WTC11 (cell line): Measurements from ENCODE around the gene EXOC6. TPM values are rescaled to one million over a fixed set of nuclear protein-coding genes. Genes with fewer than 3 reads are reported as not detected.
"Not testable (repeated sequence)": the region's sequence is repeated elsewhere in the genome, so short reads cannot be mapped to it uniquely, and the experiment has no call there.

Experiments used
- ATAC-seq: fragments of 200-7000 bp; cut with Tn5 transposase; 2 replicates; pipeline ENCODE4 v1.10.0; 2021; ENCODE audit warnings: mild to moderate bottlenecking, moderate library complexity
- CTCF ChIA-PET: fragments of 300-600 bp; sonication (Branson Sonifier 250); formaldehyde crosslinking; loops from one replicate; lab custom pipeline; 2021; ENCODE audit warnings: antibody characterized with exemption; lab: Charles Lee
- POLR2A ChIA-PET: fragments of 350-600 bp; sonication (Branson Sonifier 250); formaldehyde crosslinking; loops from one replicate; lab custom pipeline; 2021; ENCODE audit warnings: antibody characterized with exemption; lab: Charles Lee
- DNase-seq: peaks from one replicate; pipeline ENCODE4 v3.0.0; 2021; ENCODE audit warnings: low spot score
- H3K27ac Mint-ChIP-seq: 2 replicates; pipeline ENCODE4 v1.8.0; 2021; ENCODE audit warnings: mixed read lengths
- H3K27me3 Mint-ChIP-seq: 2 replicates; pipeline ENCODE4 v1.8.0; 2021; ENCODE audit warnings: low read depth, mild to moderate bottlenecking, moderate library complexity, mixed read lengths
- H3K36me3 Mint-ChIP-seq: 2 replicates; pipeline ENCODE4 v1.8.0; 2021; ENCODE audit warnings: mixed read lengths
- H3K4me1 Mint-ChIP-seq: 2 replicates; pipeline ENCODE4 v1.8.0; 2022; ENCODE audit warnings: mixed read lengths
- H3K4me3 Mint-ChIP-seq: 2 replicates; pipeline ENCODE4 v1.8.0; 2021; ENCODE audit warnings: mild to moderate bottlenecking, moderate library complexity, mixed read lengths
- H3K9me3 Mint-ChIP-seq: 2 replicates; pipeline ENCODE4 v1.8.0; 2021; ENCODE audit warnings: mixed read lengths
- AR ChIP-seq: fragments of 250-450 bp; sonication (Bioruptor Pico); IDR thresholded peaks from 2 replicates; pipeline ENCODE4 v1.9.0; 2021; ENCODE audit warnings: mild to moderate bottlenecking
- ATF6 ChIP-seq: sonication (generic); formaldehyde crosslinking; IDR thresholded peaks from 2 replicates; pipeline ENCODE4 v1.8.1; 2023; ENCODE audit warnings: mild to moderate bottlenecking, missing genetic modification reagents
- HMGA2 ChIP-seq: fragments of 250-450 bp; sonication (Bioruptor Pico); IDR thresholded peaks from 2 replicates; pipeline ENCODE4 v1.4.0; 2021; ENCODE audit warnings: mild to moderate bottlenecking, moderate library complexity
- MXD4 ChIP-seq: fragments of 250-450 bp; sonication (Bioruptor Pico); IDR thresholded peaks from 2 replicates; pipeline ENCODE4 v1.8.0; 2021; ENCODE audit warnings: mild to moderate bottlenecking, moderate library complexity, borderline replicate concordance
- NFATC4 ChIP-seq: fragments of 250-450 bp; sonication (Bioruptor Pico); IDR thresholded peaks from 2 replicates; pipeline ENCODE4 v1.9.0; 2021; ENCODE audit warnings: mild to moderate bottlenecking
- NFYB ChIP-seq: sonication (generic); formaldehyde crosslinking; conservative IDR thresholded peaks from 2 replicates; pipeline ENCODE4 v1.8.0; 2022; ENCODE audit warnings: low read depth, missing genetic modification reagents
- SMAD4 ChIP-seq: sonication (generic); formaldehyde crosslinking; IDR thresholded peaks from 2 replicates; pipeline ENCODE4 v1.8.0; 2022; ENCODE audit warnings: mild to moderate bottlenecking, missing genetic modification reagents
- SOX15 ChIP-seq: fragments of 250-450 bp; sonication (Bioruptor Pico); IDR thresholded peaks from 2 replicates; pipeline ENCODE4 v1.9.0; 2021; ENCODE audit warnings: mild to moderate bottlenecking
- TEAD4 ChIP-seq: sonication (generic); formaldehyde crosslinking; IDR thresholded peaks from 2 replicates; pipeline ENCODE4 v1.8.0; 2022; ENCODE audit warnings: mild to moderate bottlenecking, missing genetic modification reagents
- ZNF121 ChIP-seq: sonication (generic); formaldehyde crosslinking; IDR thresholded peaks from 2 replicates; pipeline ENCODE4 v1.8.0; 2023; ENCODE audit warnings: missing genetic modification reagents
- ZNF396 ChIP-seq: fragments of 250-450 bp; sonication (Bioruptor Pico); IDR thresholded peaks from 2 replicates; pipeline ENCODE4 v1.8.0; 2021; ENCODE audit warnings: mild to moderate bottlenecking, moderate library complexity, borderline replicate concordance
- ZNF416 ChIP-seq: fragments of 250-450 bp; sonication (Bioruptor Pico); IDR thresholded peaks from 2 replicates; pipeline ENCODE4 v1.9.0; 2021; ENCODE audit warnings: mild to moderate bottlenecking, inconsistent platforms
- total RNA-seq: library from RNA; stranded (reverse); gene quantifications from 3 replicates; pipeline ENCODE4 v1.2.3, GENCODE V29; 2021
- TF ChIP-seq, protein P1 (sequence below): fragments of 250-450 bp; sonication (Bioruptor Pico); conservative IDR thresholded peaks from 2 replicates; pipeline ENCODE4 v1.9.0; 2021; ENCODE audit warnings: mild to moderate bottlenecking

Gene EXOC6
- total RNA-seq, 1 experiment from 2014 or later = 5.0 TPM

DNA sequence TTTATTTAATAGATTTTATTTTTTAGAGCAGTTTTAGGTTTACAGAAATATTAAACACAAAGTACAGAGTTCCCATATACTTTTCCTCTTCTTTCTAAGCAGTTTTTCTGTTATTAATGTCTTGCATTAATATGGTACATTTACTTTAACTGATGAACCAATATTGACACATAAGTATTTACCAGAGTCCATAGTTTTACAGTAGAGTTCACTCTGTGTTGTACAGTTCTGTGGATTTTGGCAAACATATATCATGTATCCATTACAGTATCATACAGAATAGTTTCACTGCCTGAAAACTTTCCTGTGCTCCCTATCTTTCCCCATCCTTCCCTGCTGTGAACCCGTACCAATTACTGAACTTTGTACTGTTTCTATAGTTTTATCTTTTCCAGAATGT is 55.3 kb downstream of the EXOC6 start:
- peaks cover 7% of the 10 kb centered on the region for H3K9me3 Mint-ChIP-seq
- no peak for TF ChIP-seq NFATC4 (CRISPR knock-in tag)
- TF ChIP-seq, all 79 proteins: peak for 0
- peaks cover 4% of the 10 kb centered on the region for H3K36me3 Mint-ChIP-seq
- H3K27ac Mint-ChIP-seq = no peak overlapping the region
- no peak overlapping the region for H3K4me3 Mint-ChIP-seq
- ATAC-seq (no peak), DNase-seq (no peak)
- POLR2A ChIA-PET = no interaction called here
- H3K4me1 Mint-ChIP-seq = peaks cover 7% of the 10 kb centered on the region
- CTCF ChIA-PET = no interaction called here
- no peaks in the 10 kb centered on the region for H3K27me3 Mint-ChIP-seq

DNA sequence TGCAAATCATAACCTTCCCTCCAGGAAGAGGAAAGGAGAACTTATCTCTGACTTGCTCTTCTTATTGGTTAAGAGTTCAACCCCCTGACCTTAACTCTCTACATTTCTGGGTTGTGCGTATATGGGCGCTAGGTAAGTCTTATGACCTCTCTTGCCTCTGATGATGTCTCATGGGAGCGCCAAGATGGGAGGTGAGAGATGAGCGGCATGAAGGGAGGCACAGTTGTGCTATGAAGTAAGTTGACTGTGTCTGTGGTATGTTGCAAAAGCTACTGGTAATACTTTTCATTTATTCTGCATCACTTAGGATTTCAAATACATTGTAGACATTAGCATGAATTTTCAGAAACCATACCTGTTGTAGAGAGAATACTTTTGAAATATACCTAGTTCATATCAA is 59.0 kb downstream of the EXOC6 start:
- Mint-ChIP-seq H3K27me3 (no peaks in the 10 kb centered on the region), H3K4me1 (peaks cover 2% of the 10 kb centered on the region), H3K27ac (no peak overlapping the region), H3K36me3 (peaks cover 4% of the 10 kb centered on the region), H3K9me3 (peaks cover 7% of the 10 kb centered on the region), H3K4me3 (no peak overlapping the region)
- no peak for DNase-seq
- no peak for ATAC-seq
- POLR2A ChIA-PET = no interaction called here
- no peak for TF ChIP-seq ZNF416 (CRISPR knock-in tag)
- CTCF ChIA-PET = no interaction called here

GRCh38 chr10:92912631-92913030 is 64.3 kb downstream of the EXOC6 start:
- H3K4me1 Mint-ChIP-seq = peaks cover 42% of the 10 kb centered on the region
- POLR2A ChIA-PET, ATAC-seq, H3K36me3 Mint-ChIP-seq, CTCF ChIA-PET, H3K27ac Mint-ChIP-seq, DNase-seq, H3K4me3 Mint-ChIP-seq, H3K27me3 Mint-ChIP-seq, H3K9me3 Mint-ChIP-seq: not testable (repeated sequence)

DNA sequence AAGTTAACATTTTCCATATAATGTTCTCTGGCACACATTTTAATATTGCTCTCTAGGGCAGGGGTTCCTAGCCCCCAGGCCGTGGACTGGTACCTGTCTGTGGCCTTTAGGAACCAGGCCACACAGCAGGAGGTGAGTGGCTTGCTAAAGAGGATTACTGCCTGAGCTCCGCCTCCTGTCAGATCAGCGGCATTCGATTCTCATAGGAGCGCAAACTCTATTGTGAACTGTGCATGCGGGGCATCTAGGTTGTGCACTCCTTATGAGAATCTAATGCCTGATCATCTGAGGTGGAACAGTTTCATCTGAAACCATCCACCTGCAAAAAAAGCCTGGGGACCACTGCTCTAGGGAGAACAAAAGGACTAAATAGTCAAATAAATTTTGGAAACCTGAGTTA is 65.7 kb downstream of the EXOC6 start:
- H3K9me3 Mint-ChIP-seq = no peaks in the 10 kb centered on the region
- peaks cover 42% of the 10 kb centered on the region for H3K4me1 Mint-ChIP-seq
- no peaks in the 10 kb centered on the region for H3K27me3 Mint-ChIP-seq
- DNase-seq = peak; percentile 43
- CTCF ChIA-PET = no interaction called here
- H3K4me3 Mint-ChIP-seq = no peak overlapping the region
- ATAC-seq = peak; percentile 38; the same call in 1 of the 2 replicates
- TF ChIP-seq ATF6 (CRISPR knock-in tag) = no peak
- no peak for TF ChIP-seq ZNF121 (CRISPR knock-in tag)
- TF ChIP-seq MXD4 (CRISPR knock-in tag) = no peak
- no peak for TF ChIP-seq ZNF396
- TF ChIP-seq TEAD4 (CRISPR knock-in tag) = no peak
- TF ChIP-seq SMAD4 (CRISPR knock-in tag) = no peak
- TF ChIP-seq SOX15 = no peak
- TF ChIP-seq AR (CRISPR knock-in tag) = no peak
- no peak for TF ChIP-seq NFYB (CRISPR knock-in tag)
- TF ChIP-seq HMGA2 (CRISPR knock-in tag) = no peak
- TF ChIP-seq, protein P1, sequence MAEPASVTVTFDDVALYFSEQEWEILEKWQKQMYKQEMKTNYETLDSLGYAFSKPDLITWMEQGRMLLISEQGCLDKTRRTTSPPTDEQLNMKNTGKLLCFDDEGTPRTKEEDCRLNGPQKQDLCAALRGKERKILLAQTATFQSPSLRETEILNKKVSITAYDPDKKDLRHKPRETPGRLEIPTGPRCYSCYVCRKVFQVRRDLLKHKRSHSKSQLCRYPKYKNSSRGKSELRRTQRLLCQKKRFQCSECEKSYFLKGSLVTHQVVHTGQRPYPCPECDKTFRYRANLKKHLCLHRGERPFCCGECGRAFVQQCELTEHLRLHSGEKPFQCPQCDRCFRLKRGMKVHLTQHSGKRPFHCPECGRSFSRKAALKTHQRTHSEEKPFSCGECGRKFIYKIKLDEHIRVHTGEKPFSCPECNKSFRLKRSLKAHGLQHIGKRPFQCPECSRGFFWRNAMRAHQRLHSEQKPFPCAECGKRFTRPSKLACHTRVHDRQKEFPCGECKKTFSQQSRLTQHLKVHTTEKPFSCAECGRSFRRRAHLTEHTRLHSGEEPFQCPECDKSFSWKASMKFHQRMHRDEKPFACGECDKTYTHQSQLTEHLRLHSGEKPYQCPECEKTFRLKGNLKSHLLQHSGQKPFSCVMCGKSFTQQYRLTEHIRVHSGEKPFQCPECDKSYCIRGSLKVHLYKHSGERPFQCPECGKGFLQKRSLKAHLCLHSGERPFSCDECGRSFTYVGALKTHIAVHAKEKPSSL (CRISPR knock-in tag) = no peak
- no peaks in the 10 kb centered on the region for H3K36me3 Mint-ChIP-seq
- POLR2A ChIA-PET = no interaction called here
- no peak overlapping the region for H3K27ac Mint-ChIP-seq
